ENCODE measurements around the gene IGLL5.

IGLL5 gene

GRCh38 chr22:22884888-22885840, 2.5 kb upstream of the IGLL5 start:
- TF ChIP-seq CTCF (IDR thresholded peaks at IDR 0.05; ENCODE audit: control insufficient read depth, extremely low read depth, insufficient read depth): no peak
- no peak overlapping the region for H3K4me3 ChIP-seq (ENCODE audit: low read depth, low read length)
- DNase-seq (ENCODE audit: low read depth): no peak

GRCh38 chr22:22886546-22886945, 1.1 kb upstream of the IGLL5 start:
- H3K4me3 ChIP-seq (ENCODE audit: low read depth, low read length): no peak overlapping the region
- DNase-seq (ENCODE audit: low read depth): no peak
- no peak for TF ChIP-seq CTCF (IDR thresholded peaks at IDR 0.05; ENCODE audit: control insufficient read depth, extremely low read depth, insufficient read depth)

DNA sequence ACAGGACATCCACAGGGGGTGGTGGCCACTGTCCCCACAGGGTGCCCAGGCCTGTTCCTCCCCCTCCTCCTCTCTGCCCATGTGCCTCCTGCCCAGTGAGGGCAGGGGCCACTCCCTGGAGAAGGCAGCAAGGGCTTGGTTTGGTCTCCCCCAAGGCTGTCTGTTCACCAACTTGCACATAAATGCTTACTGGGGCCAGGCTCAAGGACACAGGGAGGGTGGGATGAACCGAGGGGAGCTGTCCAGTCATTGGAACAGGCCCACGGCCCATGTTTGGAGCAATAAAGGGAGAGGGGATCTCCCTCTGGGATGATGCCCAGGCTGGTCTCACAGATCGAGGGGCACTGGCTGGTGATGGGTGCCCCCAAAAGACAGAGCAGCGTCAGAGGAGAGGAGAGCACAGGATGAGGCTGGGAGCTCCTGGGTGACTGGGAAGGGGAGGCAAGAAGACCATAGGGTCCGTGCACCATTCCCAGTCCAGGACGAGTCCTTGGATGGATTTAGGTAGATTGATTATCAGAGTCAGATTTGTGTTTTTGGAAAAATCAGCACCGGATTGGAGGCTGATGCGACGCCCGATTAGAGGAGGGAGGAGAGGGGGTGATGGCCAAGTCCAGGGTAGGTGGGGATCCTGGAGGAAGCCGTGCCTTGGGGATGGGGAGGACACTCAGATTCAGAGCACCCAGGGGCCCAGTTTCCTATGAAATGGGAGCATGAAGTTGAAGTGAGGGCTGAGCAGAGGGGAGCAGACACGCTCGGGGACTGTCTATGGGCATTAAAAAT, 1.1 kb downstream of the IGLL5 start:
- no peak for TF ChIP-seq CTCF (IDR thresholded peaks at IDR 0.05; ENCODE audit: control insufficient read depth, extremely low read depth, insufficient read depth)
- no peak overlapping the region for H3K4me3 ChIP-seq (ENCODE audit: low read depth, low read length)
- no peak for DNase-seq (ENCODE audit: low read depth)

DNA sequence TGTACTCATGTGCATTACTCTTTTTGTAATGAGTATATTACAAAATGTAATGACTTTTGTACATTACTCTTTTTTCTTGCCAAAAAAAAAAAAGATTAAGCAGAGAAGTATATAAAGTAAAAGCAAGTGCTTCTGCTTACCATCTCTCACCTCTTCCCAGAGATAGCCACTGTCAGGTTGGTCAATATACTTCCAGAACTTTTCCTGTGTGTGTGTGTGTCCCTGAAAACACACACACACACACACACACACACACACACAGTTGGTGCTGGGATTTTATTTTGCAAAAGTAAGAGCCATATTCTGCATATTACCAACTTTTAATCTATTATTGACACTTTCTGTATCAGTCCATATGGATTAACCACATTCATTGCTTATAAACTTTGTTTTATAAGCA, 2.5 kb downstream of the IGLL5 start:
- no peak overlapping the region for H3K4me3 ChIP-seq (ENCODE audit: low read depth, low read length)
- no peak for DNase-seq (ENCODE audit: low read depth)
- TF ChIP-seq CTCF (IDR thresholded peaks at IDR 0.05; ENCODE audit: control insufficient read depth, extremely low read depth, insufficient read depth): no peak

GRCh38 chr22:22891139-22891621, 3.6 kb downstream of the IGLL5 start:
- no peak overlapping the region for H3K4me3 ChIP-seq (ENCODE audit: low read depth, low read length)
- no peak for DNase-seq (ENCODE audit: low read depth)
- TF ChIP-seq CTCF (IDR thresholded peaks at IDR 0.05; ENCODE audit: control insufficient read depth, extremely low read depth, insufficient read depth): no peak

GRCh38 chr22:22892096-22893052, 4.8 kb downstream of the IGLL5 start:
- no peak overlapping the region for H3K4me3 ChIP-seq (ENCODE audit: low read depth, low read length)
- TF ChIP-seq CTCF (IDR thresholded peaks at IDR 0.05; ENCODE audit: control insufficient read depth, extremely low read depth, insufficient read depth): no peak
- DNase-seq (ENCODE audit: low read depth): no peak
